Right ventricle myocardium superior (tissue), 1 donor: ENCODE data around the gene FIP1L1. TPM values are rescaled to one million over a fixed set of nuclear protein-coding genes. Genes with fewer than 3 reads are reported as not detected.

ENCODE experiments used
- ATAC-seq: fragments of 200-7000 bp; cut with Tn5 transposase; one replicate; pipeline ENCODE4 v1.9.1; 2020; ENCODE audit warnings: mild to moderate bottlenecking; ENCODE audit not compliant: poor library complexity
- DNase-seq: peaks from one replicate; pipeline ENCODE4 v3.0.0-alpha.2; 2020
- intact Hi-C: fragments of 100-400 bp; cut with DNase I; formaldehyde crosslinking; loops from one replicate; pipeline ENCODE4 v1.11.2; 2022
- total RNA-seq: library from RNA; stranded (reverse); fragmentation: NEBNext Ultra II Directional; extraction: Animal tissue kit (Norgen Biotek cat#: 25700); gene quantifications from one replicate; pipeline ENCODE4 v1.2.1, GENCODE V29; 2021
- donor health status: DM: no; HTN: yes; CAD: no; lungs with severe emphysema.

FIP1L1 gene
- total RNA-seq, 1 donor from 2014 or later, result 19.4 TPM

GRCh38 chr4:53490161-53490956 lies 112.9 kb downstream of the FIP1L1 start:
- intact Hi-C loops, result loop anchor here (5.0 to 10.0 kb wide), 2 partner anchors 167 to 744 kb away; no protein-coding TSS in a partner anchor
- DNase-seq (no peak), ATAC-seq (no peak)

DNA sequence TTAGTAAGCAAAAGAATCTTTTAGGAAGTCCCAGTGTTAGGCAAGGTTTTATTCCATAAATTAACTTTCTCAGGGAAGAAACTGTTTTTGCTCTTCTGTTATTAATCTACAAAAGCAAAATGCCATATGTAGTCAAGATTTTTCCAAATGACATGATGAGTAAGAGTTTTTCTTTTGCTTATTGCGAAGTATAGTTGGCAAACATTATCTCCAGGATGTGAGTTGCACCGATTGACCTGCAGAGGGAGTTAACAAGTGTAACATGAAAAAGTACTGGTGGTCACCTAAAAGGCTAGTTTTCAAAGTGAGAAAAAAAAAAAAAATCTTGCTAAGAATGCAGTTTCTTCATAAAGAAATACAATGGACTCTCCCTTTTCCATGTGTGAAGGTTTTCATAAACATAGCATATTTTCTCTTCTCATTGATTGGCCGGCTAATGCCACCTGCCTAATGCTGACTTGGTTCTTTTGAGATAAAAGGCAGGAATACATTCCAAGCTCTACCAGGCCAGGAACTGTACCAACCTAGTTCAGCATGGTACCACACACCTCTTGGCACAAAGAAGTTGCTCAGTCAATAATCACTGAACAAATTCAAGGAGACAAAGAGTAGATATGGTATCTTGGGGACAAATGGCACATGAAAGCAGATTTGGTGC lies 113.7 kb downstream of the FIP1L1 start:
- DNase-seq, result no peak
- ATAC-seq, result peak; percentile 78
- intact Hi-C loops, result loop anchor here (5.0 to 10.0 kb wide), 2 partner anchors 166 to 744 kb away; no protein-coding TSS in a partner anchor

- DNase-seq, result no peak
- no peak for ATAC-seq
Measured at GRCh38 chr4:53494851-53495250, 117.4 kb downstream of the FIP1L1 start.

GRCh38 chr4:53497487-53498244 lies 120.2 kb downstream of the FIP1L1 start:
- DNase-seq, result peak; percentile 75
- peak; percentile 95 for ATAC-seq
- intact Hi-C loops, result loop anchor here (10.0 kb wide), 1 partner anchor 737 kb away; no protein-coding TSS in a partner anchor

More at GRCh38 chr4:53494851-53495250, 117.4 kb downstream of the FIP1L1 start:
- intact Hi-C loops, result loop anchor here (5.0 to 10.0 kb wide), 2 partner anchors 162 to 740 kb away; no protein-coding TSS in a partner anchor

- DNase-seq (no peak), ATAC-seq (peak; percentile 20)
- intact Hi-C loops, result loop anchor here (10.0 kb wide), 1 partner anchor 736 kb away; no protein-coding TSS in a partner anchor
Measured at GRCh38 chr4:53498706-53499105, 121.3 kb downstream of the FIP1L1 start.

- intact Hi-C loops, result loop anchor here (10.0 kb wide), 1 partner anchor 735 kb away; no protein-coding TSS in a partner anchor
Measured at GRCh38 chr4:53499791-53500190, 122.3 kb downstream of the FIP1L1 start.

GRCh38 chr4:53500546-53500945 lies 123.1 kb downstream of the FIP1L1 start:
- no peak for DNase-seq
- ATAC-seq, result no peak
- intact Hi-C loops, result no loop called here

More at GRCh38 chr4:53499791-53500190, 122.3 kb downstream of the FIP1L1 start:
- DNase-seq (no peak), ATAC-seq (no peak)

DNA sequence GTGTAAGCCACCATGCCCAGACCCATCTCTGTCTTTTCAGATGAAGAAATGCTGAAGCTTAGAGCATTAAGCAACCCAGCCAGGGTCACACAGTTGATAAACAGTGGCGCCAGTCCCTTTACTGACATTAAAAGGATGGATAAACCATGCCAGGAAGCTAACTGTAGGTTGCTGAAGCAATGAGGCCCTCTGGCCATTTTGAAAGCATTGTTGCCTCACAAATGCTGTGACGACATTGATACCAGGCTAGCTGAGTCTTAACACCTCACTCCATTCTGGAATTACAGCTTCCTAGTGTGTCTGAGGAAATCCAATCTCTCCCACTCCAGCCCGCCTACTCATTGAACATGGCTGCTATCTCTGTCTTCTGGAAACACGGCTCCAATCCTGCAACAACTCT lies 124.1 kb downstream of the FIP1L1 start:
- DNase-seq, result no peak
- intact Hi-C loops, result no loop called here
- no peak for ATAC-seq

- intact Hi-C loops, result no loop called here
- ATAC-seq, result no peak
- no peak for DNase-seq
Measured at GRCh38 chr4:53502094-53502493, 124.7 kb downstream of the FIP1L1 start.

DNA sequence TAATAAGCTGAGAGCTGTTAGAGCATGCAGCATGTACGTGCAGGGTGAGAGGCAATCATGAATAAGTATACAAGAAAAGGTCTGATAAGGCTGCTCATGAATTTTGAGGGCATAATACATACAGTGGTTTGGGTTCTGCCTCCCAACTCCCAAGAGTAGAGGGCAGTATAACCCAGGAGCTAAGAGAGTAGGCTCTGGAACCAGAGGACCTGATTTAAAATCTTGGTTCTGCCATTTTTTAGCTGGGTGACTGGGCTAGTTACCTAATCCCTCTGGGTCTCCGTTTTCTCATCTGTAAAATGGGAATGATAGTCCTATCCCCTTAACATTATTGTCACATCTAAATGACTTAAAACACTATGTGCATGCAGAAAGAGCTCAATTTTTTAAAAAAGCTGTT lies 128.5 kb downstream of the FIP1L1 start:
- no peak for ATAC-seq
- intact Hi-C loops, result no loop called here
- DNase-seq, result no peak

GRCh38 chr4:53507058-53507457 lies 129.6 kb downstream of the FIP1L1 start:
- intact Hi-C loops, result no loop called here
- DNase-seq, result no peak
- no peak for ATAC-seq

GRCh38 chr4:53507671-53508286 lies 130.3 kb downstream of the FIP1L1 start:
- ATAC-seq, result peak; percentile 95
- peak; percentile 87 for DNase-seq
- intact Hi-C loops, result no loop called here

DNA sequence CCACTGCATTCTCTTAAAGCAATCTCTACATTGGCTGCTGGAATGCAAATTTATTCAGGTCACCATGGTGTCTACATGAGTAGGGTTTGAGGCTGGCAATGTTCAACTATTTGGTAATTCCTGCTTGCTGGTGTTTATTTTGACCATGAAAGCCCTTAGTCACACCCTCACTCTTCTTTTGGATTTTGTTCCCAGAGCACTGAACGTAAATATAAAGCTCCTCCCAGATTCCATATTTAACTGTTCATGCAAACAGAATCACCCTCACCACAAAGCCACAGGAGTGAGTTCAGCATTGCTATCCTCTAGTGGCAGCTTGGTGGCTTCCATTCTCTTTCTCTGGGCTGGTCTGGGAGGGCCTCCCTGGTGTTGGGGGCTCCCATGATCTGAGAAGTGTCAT lies 131.0 kb downstream of the FIP1L1 start:
- ATAC-seq, result no peak
- intact Hi-C loops, result no loop called here
- DNase-seq, result no peak

DNA sequence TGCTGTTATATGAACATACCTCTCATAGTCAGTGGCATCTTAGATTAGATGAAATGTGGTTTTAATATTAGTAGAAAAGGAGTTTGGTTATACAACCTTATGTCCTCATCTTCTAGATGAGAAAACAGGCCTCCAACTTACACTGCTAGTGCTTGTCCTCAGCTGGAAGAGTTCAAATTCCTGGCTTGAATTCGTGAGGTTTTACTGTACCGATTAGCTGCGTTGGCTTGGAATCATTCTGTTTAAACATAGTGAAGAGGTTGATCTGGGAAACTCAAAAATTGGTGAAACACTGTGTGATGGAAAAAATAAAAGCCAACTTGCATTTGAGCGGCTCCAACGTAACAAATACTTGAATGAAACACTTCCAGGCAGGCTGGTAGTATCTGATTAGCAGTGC lies 132.9 kb downstream of the FIP1L1 start:
- intact Hi-C loops, result no loop called here

More for the DNA sequence above, 132.9 kb downstream of the FIP1L1 start:
- no peak for DNase-seq
- ATAC-seq, result no peak

Other genes starting within 250 kb of the FIP1L1 start
- gene SCFD2, start 11.6 kb upstream of the FIP1L1 start, total RNA-seq, result 9.1 TPM
- 10.3 TPM for gene LNX1, start 213.8 kb downstream of the FIP1L1 start, total RNA-seq